MM.1S (cell line): Measurements from ENCODE around the gene LRRTM2.

Experiments
- DNase-seq: peaks from one replicate; pipeline ENCODE4 v3.0.0-alpha.2; 2015
- H2AFZ ChIP-seq: fragments of 300-600 bp; sonication (generic); 2 replicates; pipeline ENCODE4 v1.6.0; 2016; ENCODE audit warnings: antibody characterized with exemption, low read length
- H3F3A ChIP-seq: fragments of 300-600 bp; sonication (generic); 2 replicates; pipeline ENCODE4 v1.6.1; 2016; ENCODE audit warnings: mild to moderate bottlenecking, antibody characterized with exemption, low read length, moderate library complexity, mixed read lengths; ENCODE audit not compliant: insufficient read depth
- H3K27ac ChIP-seq: fragments of 300-600 bp; sonication (generic); 2 replicates; pipeline ENCODE4 v1.5.1; 2016; ENCODE audit warnings: mild to moderate bottlenecking, low read length
- H3K27me3 ChIP-seq: fragments of 300-600 bp; sonication (generic); replicated peaks from 2 replicates; pipeline ENCODE4 v1.6.0; 2016; ENCODE audit warnings: low read length; ENCODE audit not compliant: insufficient read depth
- H3K36me3 ChIP-seq: fragments of 300-600 bp; sonication (generic); replicated peaks from 2 replicates; pipeline ENCODE4 v1.6.1; 2016; ENCODE audit warnings: mild to moderate bottlenecking, low read length, mixed read lengths; ENCODE audit not compliant: insufficient read depth
- H3K4me1 ChIP-seq: fragments of 300-600 bp; sonication (generic); 2 replicates; pipeline ENCODE4 v1.6.1; 2016; ENCODE audit warnings: low read length, mixed read lengths
- H3K4me2 ChIP-seq: fragments of 300-600 bp; sonication (generic); 2 replicates; pipeline ENCODE4 v1.6.0; 2016; ENCODE audit warnings: low read depth, low read length
- H3K4me3 ChIP-seq: fragments of 300-600 bp; sonication (generic); 2 replicates; pipeline ENCODE4 v1.5.1; 2016; ENCODE audit warnings: low read length, mixed read lengths
- H3K79me2 ChIP-seq: fragments of 300-600 bp; sonication (generic); 2 replicates; pipeline ENCODE4 v1.6.1; 2016; ENCODE audit warnings: mixed run types, low read length, mixed read lengths
- H3K9ac ChIP-seq: fragments of 300-600 bp; sonication (generic); 2 replicates; pipeline ENCODE4 v1.6.1; 2016; ENCODE audit warnings: low read length, mixed read lengths
- H3K9me2 ChIP-seq: fragments of 300-600 bp; sonication (generic); replicated peaks from 2 replicates; pipeline ENCODE4 v1.6.1; 2016; ENCODE audit warnings: mild to moderate bottlenecking, low read length, mixed read lengths; ENCODE audit not compliant: insufficient read depth
- H3K9me3 ChIP-seq: fragments of 300-600 bp; sonication (generic); replicated peaks from 2 replicates; pipeline ENCODE4 v1.6.1; 2016; ENCODE audit warnings: mild to moderate bottlenecking, low read length, mixed read lengths; ENCODE audit not compliant: insufficient read depth
- H4K20me1 ChIP-seq: fragments of 300-600 bp; sonication (generic); 2 replicates; pipeline ENCODE4 v1.6.1; 2016; ENCODE audit warnings: mild to moderate bottlenecking, low read length, moderate library complexity, mixed read lengths; ENCODE audit not compliant: insufficient read depth
- EZH2 ChIP-seq: fragments of 300-600 bp; sonication (generic); optimal IDR thresholded peaks from 2 replicates; pipeline ENCODE3; 2017; ENCODE audit warnings: low read depth, mild to moderate bottlenecking, antibody characterized with exemption, low read length, mixed read lengths
- EZH2phosphoT487 ChIP-seq: fragments of 300-600 bp; sonication (generic); IDR thresholded peaks from 2 replicates; pipeline ENCODE4 v1.6.1; 2018; ENCODE audit warnings: antibody characterized with exemption, low read length
- TF ChIP-seq, protein P1 (sequence below): fragments of 300-600 bp; sonication (generic); IDR thresholded peaks from 2 replicates; pipeline ENCODE4 v1.5.1; 2016; ENCODE audit warnings: antibody characterized with exemption, low read length, mixed read lengths

The LRRTM2 gene

DNA sequence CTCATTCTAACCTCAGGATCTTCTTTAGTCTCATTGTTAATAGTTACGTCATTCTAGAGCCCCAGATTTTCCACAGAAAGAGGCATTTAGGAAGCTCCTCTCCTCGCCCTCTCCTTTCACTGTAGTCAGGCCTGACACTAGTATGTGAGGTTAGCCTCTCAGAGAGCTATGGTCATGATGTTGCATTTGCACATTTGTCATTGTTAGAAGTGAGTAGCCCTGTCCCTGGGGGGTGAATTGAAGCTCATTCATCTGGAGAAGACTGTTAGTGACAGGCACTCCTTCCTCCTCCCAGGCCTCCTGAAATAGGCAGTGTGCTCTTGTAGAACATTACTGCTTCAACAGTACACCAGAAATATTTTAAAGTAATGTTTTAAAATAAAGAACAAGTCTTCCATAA lies 26.6 kb upstream of the LRRTM2 start:
- no peaks in the 10 kb centered on the region for H3K9me3 ChIP-seq
- H2AFZ ChIP-seq, result no peak overlapping the region
- DNase-seq, result no peak
- H3K9me2 ChIP-seq, result no peaks in the 10 kb centered on the region
- H3F3A ChIP-seq, result peaks cover 4% of the 10 kb centered on the region; the same call in 1 of the 2 replicates
- H3K9ac ChIP-seq, result no peak overlapping the region
- TF ChIP-seq, protein P1, sequence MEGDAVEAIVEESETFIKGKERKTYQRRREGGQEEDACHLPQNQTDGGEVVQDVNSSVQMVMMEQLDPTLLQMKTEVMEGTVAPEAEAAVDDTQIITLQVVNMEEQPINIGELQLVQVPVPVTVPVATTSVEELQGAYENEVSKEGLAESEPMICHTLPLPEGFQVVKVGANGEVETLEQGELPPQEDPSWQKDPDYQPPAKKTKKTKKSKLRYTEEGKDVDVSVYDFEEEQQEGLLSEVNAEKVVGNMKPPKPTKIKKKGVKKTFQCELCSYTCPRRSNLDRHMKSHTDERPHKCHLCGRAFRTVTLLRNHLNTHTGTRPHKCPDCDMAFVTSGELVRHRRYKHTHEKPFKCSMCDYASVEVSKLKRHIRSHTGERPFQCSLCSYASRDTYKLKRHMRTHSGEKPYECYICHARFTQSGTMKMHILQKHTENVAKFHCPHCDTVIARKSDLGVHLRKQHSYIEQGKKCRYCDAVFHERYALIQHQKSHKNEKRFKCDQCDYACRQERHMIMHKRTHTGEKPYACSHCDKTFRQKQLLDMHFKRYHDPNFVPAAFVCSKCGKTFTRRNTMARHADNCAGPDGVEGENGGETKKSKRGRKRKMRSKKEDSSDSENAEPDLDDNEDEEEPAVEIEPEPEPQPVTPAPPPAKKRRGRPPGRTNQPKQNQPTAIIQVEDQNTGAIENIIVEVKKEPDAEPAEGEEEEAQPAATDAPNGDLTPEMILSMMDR, result no peak
- TF ChIP-seq EZH2 (no peak), EZH2phosphoT487 (no peak)
- H3K4me3 ChIP-seq, result no peak overlapping the region
- no peak overlapping the region for H3K4me2 ChIP-seq
- H3K36me3 ChIP-seq, result no peaks in the 10 kb centered on the region
- H3K27me3 ChIP-seq, result no peaks in the 10 kb centered on the region
- H3K4me1 ChIP-seq, result no peaks in the 10 kb centered on the region
- no peaks in the 10 kb centered on the region for H3K79me2 ChIP-seq
- H4K20me1 ChIP-seq, result no peaks in the 10 kb centered on the region
- no peak overlapping the region for H3K27ac ChIP-seq

GRCh38 chr5:138900281-138900965 lies 25.3 kb upstream of the LRRTM2 start:
- no peak overlapping the region for H2AFZ ChIP-seq
- H3K27ac ChIP-seq, result no peak overlapping the region
- no peaks in the 10 kb centered on the region for H3K27me3 ChIP-seq
- no peaks in the 10 kb centered on the region for H3K9me2 ChIP-seq
- H3K9me3 ChIP-seq, result no peaks in the 10 kb centered on the region
- no peak overlapping the region for H3K4me2 ChIP-seq
- H4K20me1 ChIP-seq, result no peaks in the 10 kb centered on the region
- DNase-seq, result no peak
- H3K4me1 ChIP-seq, result no peaks in the 10 kb centered on the region
- no peak overlapping the region for H3K4me3 ChIP-seq
- TF ChIP-seq, protein P1, result no peak
- TF ChIP-seq EZH2 (no peak), EZH2phosphoT487 (no peak)
- H3K36me3 ChIP-seq, result no peaks in the 10 kb centered on the region
- no peaks in the 10 kb centered on the region for H3K79me2 ChIP-seq
- peaks cover 4% of the 10 kb centered on the region; the same call in 1 of the 2 replicates for H3F3A ChIP-seq
- no peak overlapping the region for H3K9ac ChIP-seq

DNA sequence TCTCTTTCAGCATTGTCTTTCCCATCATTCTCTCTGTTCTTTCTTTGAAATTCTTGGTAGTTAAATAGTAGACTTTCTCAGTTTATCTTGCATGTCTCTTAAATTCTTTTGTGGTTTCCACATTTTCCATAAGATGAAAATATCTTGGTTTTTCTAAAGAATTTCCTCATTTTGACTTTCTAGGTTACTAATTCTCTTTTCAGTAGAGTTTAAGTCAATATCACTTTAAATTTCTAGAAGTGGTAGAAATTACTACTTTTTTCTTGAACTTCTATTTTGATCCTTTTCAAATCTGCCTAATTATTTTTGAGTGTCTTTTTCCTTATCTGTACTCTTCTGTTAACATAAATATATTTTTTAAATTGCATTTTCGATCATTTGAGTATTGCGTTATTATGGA lies 23.6 kb upstream of the LRRTM2 start:
- Histone ChIP-seq H3K4me1 (no peaks in the 10 kb centered on the region), H4K20me1 (no peaks in the 10 kb centered on the region), H2AFZ (no peak overlapping the region), H3K27ac (no peak overlapping the region), H3K4me3 (no peak overlapping the region), H3K9ac (no peak overlapping the region), H3K36me3 (no peaks in the 10 kb centered on the region), H3F3A (peaks cover under 1% of the 10 kb centered on the region; the same call in 1 of the 2 replicates), H3K9me3 (no peaks in the 10 kb centered on the region), H3K79me2 (no peaks in the 10 kb centered on the region), H3K9me2 (no peaks in the 10 kb centered on the region), H3K4me2 (no peak overlapping the region), H3K27me3 (no peaks in the 10 kb centered on the region)
- TF ChIP-seq, protein P1, result no peak
- no peak for TF ChIP-seq EZH2
- DNase-seq, result no peak
